ENCODE results near the gene TMSB4X.

Gene TMSB4X

GRCh38 chrX:13022926-13023325, 48.0 kb downstream of the TMSB4X start:
- TF ChIP-seq CTCF (IDR thresholded peaks at IDR 0.05; ENCODE audit: low read depth, low read length, poor library complexity, severe bottlenecking) (no peak), EZH2phosphoT487 (IDR thresholded peaks at IDR 0.05; ENCODE audit: borderline replicate concordance, low read length) (no peak)
- Histone ChIP-seq H3K9me2 (replicated peaks; ENCODE audit: control insufficient read depth, low read length) (no peaks in the 10 kb centered on the region), H3K79me2 (ENCODE audit: control insufficient read depth, low read length) (no peaks in the 10 kb centered on the region), H3K4me2 (ENCODE audit: low read length) (peak overlapping the region; percentile 30), H3K27me3 (ENCODE audit: control insufficient read depth, low read length) (no peaks in the 10 kb centered on the region), H3F3A (ENCODE audit: control insufficient read depth, insufficient read depth) (no peaks in the 10 kb centered on the region), H4K20me1 (ENCODE audit: control insufficient read depth, insufficient read depth, low read depth, low read length) (no peaks in the 10 kb centered on the region), H3K4me3 (ENCODE audit: low read length) (no peak overlapping the region), H3K4me1 (ENCODE audit: control insufficient read depth, low read length) (peaks cover 13% of the 10 kb centered on the region), H3K9me3 (ENCODE audit: control insufficient read depth, insufficient read depth, low read length) (no peaks in the 10 kb centered on the region), H3K36me3 (ENCODE audit: control insufficient read depth, low read length) (no peaks in the 10 kb centered on the region), H3K27ac (ENCODE audit: low read depth, low read length) (no peak overlapping the region)

GRCh38 chrX:13023567-13023966, 48.7 kb downstream of the TMSB4X start:
- Histone ChIP-seq H3K27ac (ENCODE audit: low read depth, low read length) (no peak overlapping the region), H3K4me2 (ENCODE audit: low read length) (no peak overlapping the region), H3K36me3 (ENCODE audit: control insufficient read depth, low read length) (no peaks in the 10 kb centered on the region), H3K9me2 (replicated peaks; ENCODE audit: control insufficient read depth, low read length) (no peaks in the 10 kb centered on the region), H3K27me3 (ENCODE audit: control insufficient read depth, low read length) (no peaks in the 10 kb centered on the region), H3F3A (ENCODE audit: control insufficient read depth, insufficient read depth) (no peaks in the 10 kb centered on the region), H3K4me1 (ENCODE audit: control insufficient read depth, low read length) (peaks cover 13% of the 10 kb centered on the region), H4K20me1 (ENCODE audit: control insufficient read depth, insufficient read depth, low read depth, low read length) (no peaks in the 10 kb centered on the region), H3K79me2 (ENCODE audit: control insufficient read depth, low read length) (no peaks in the 10 kb centered on the region), H3K4me3 (ENCODE audit: low read length) (no peak overlapping the region), H3K9me3 (ENCODE audit: control insufficient read depth, insufficient read depth, low read length) (no peaks in the 10 kb centered on the region)
- no peak for TF ChIP-seq CTCF (IDR thresholded peaks at IDR 0.05; ENCODE audit: low read depth, low read length, poor library complexity, severe bottlenecking)
- TF ChIP-seq EZH2phosphoT487 (IDR thresholded peaks at IDR 0.05; ENCODE audit: borderline replicate concordance, low read length) = no peak

DNA sequence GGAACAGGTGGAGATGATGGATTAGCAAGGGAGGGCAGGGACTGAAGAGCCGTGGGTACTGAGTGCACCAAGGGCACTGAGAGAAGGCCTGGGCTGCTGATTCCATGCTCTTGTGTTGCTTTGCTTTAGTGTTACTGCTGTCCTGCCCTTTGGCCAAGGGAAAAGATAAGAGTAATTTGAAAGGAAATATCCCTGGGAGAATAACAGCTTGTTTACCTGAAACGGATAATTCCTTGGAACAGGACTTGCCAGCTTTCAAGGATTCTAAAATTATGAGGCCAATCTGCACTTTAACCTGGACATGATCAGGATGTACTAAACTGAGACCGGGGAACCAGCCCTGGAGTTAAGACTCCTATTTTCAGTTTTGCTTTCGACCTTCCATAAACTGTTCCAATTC, 49.1 kb downstream of the TMSB4X start:
- H3K9me3 ChIP-seq (ENCODE audit: control insufficient read depth, insufficient read depth, low read length) = no peaks in the 10 kb centered on the region
- no peaks in the 10 kb centered on the region for H3K27me3 ChIP-seq (ENCODE audit: control insufficient read depth, low read length)
- TF ChIP-seq CTCF (IDR thresholded peaks at IDR 0.05; ENCODE audit: low read depth, low read length, poor library complexity, severe bottlenecking) (no peak), EZH2phosphoT487 (IDR thresholded peaks at IDR 0.05; ENCODE audit: borderline replicate concordance, low read length) (no peak)
- H3K27ac ChIP-seq (ENCODE audit: low read depth, low read length) = no peak overlapping the region
- H3K36me3 ChIP-seq (ENCODE audit: control insufficient read depth, low read length) = no peaks in the 10 kb centered on the region
- H3F3A ChIP-seq (ENCODE audit: control insufficient read depth, insufficient read depth) = no peaks in the 10 kb centered on the region
- H4K20me1 ChIP-seq (ENCODE audit: control insufficient read depth, insufficient read depth, low read depth, low read length) = no peaks in the 10 kb centered on the region
- H3K4me3 ChIP-seq (ENCODE audit: low read length) = no peak overlapping the region
- H3K9me2 ChIP-seq (replicated peaks; ENCODE audit: control insufficient read depth, low read length) = no peaks in the 10 kb centered on the region
- no peaks in the 10 kb centered on the region for H3K79me2 ChIP-seq (ENCODE audit: control insufficient read depth, low read length)
- peaks cover 14% of the 10 kb centered on the region for H3K4me1 ChIP-seq (ENCODE audit: control insufficient read depth, low read length)
- no peak overlapping the region for H3K4me2 ChIP-seq (ENCODE audit: low read length)

GRCh38 chrX:13024986-13025385, 50.1 kb downstream of the TMSB4X start:
- H3K4me1 ChIP-seq (ENCODE audit: control insufficient read depth, low read length) = peaks cover 24% of the 10 kb centered on the region
- no peaks in the 10 kb centered on the region for H3F3A ChIP-seq (ENCODE audit: control insufficient read depth, insufficient read depth)

More at GRCh38 chrX:13024986-13025385, 50.1 kb downstream of the TMSB4X start:
- no peaks in the 10 kb centered on the region for H3K9me3 ChIP-seq (ENCODE audit: control insufficient read depth, insufficient read depth, low read length)
- no peak overlapping the region for H3K4me2 ChIP-seq (ENCODE audit: low read length)
- H3K36me3 ChIP-seq (ENCODE audit: control insufficient read depth, low read length) = no peaks in the 10 kb centered on the region
- no peak overlapping the region for H3K4me3 ChIP-seq (ENCODE audit: low read length)
- H3K27me3 ChIP-seq (ENCODE audit: control insufficient read depth, low read length) = no peaks in the 10 kb centered on the region
- H3K79me2 ChIP-seq (ENCODE audit: control insufficient read depth, low read length) = no peaks in the 10 kb centered on the region
- H3K9me2 ChIP-seq (replicated peaks; ENCODE audit: control insufficient read depth, low read length) = no peaks in the 10 kb centered on the region
- H4K20me1 ChIP-seq (ENCODE audit: control insufficient read depth, insufficient read depth, low read depth, low read length) = no peaks in the 10 kb centered on the region
- no peak overlapping the region for H3K27ac ChIP-seq (ENCODE audit: low read depth, low read length)
- no peak for TF ChIP-seq EZH2phosphoT487 (IDR thresholded peaks at IDR 0.05; ENCODE audit: borderline replicate concordance, low read length)
- TF ChIP-seq CTCF (IDR thresholded peaks at IDR 0.05; ENCODE audit: low read depth, low read length, poor library complexity, severe bottlenecking) = no peak
